Measurements from ENCODE around the gene DSCAML1. TPM values are rescaled to one million over a fixed set of nuclear protein-coding genes. Genes with fewer than 3 reads are reported as not detected.

The DSCAML1 gene
- total RNA-seq, 1 experiment from 2014 or later = not detected

- ATAC-seq = no peak
- ChIA-PET POLR2A (no interaction called here), CTCF (interaction anchor here (1.1 kb wide), 1 partner anchor 57 kb away, joined by 3 read pairs; no protein-coding TSS in a partner anchor)
Measured at GRCh38 chr11:117483372-117483771, 313.6 kb downstream of the DSCAML1 start.

More at GRCh38 chr11:117483372-117483771, 313.6 kb downstream of the DSCAML1 start:
- no peaks in the 10 kb centered on the region for H3K9me3 ChIP-seq (ENCODE audit: control insufficient read depth in 1 of 2, insufficient read depth in 1 of 2, low read depth in 1 of 2, low read length in 2 of 2)
- no peak overlapping the region for H3K9ac ChIP-seq (ENCODE audit: low read length)
- H3K79me2 ChIP-seq (ENCODE audit: insufficient read depth, low read length) = no peaks in the 10 kb centered on the region
- TF ChIP-seq TCF7L2 (IDR thresholded peaks at IDR 0.05; ENCODE audit: borderline replicate concordance, extremely low read depth, insufficient read depth, insufficient read length) (no peak), RAD21 (IDR thresholded peaks at IDR 0.05; ENCODE audit: low read depth) (no peak), EGR1 (IDR thresholded peaks at IDR 0.05; ENCODE audit: low read depth) (no peak), ELF1 (IDR thresholded peaks at IDR 0.05; ENCODE audit: borderline replicate concordance, low read depth) (no peak), REST (IDR thresholded peaks at IDR 0.05; ENCODE audit: low read depth) (no peak), YY1 (IDR thresholded peaks at IDR 0.05; ENCODE audit: extremely low read depth, insufficient replicate concordance, low read depth, low read length) (no peak), EZH2phosphoT487 (IDR thresholded peaks at IDR 0.05; ENCODE audit: borderline replicate concordance) (no peak), CBX3 (IDR thresholded peaks at IDR 0.05; ENCODE audit: low read depth) (no peak), CEBPB (IDR thresholded peaks at IDR 0.05; ENCODE audit: low read depth) (no peak), SIN3A (IDR thresholded peaks at IDR 0.05; ENCODE audit: low read depth) (no peak), FOSL1 (IDR thresholded peaks at IDR 0.05; ENCODE audit: low read depth) (no peak), ZFX (IDR thresholded peaks at IDR 0.05) (no peak), MAX (IDR thresholded peaks at IDR 0.05) (no peak), ZNF274 (IDR thresholded peaks at IDR 0.05; ENCODE audit: low read depth, low read length) (no peak), ZBTB33 (IDR thresholded peaks at IDR 0.05; ENCODE audit: extremely low read depth, insufficient replicate concordance, low read length) (no peak), POLR2AphosphoS5 (IDR thresholded peaks at IDR 0.05; ENCODE audit: low read depth, low read length) (no peak), SP1 (IDR thresholded peaks at IDR 0.05; ENCODE audit: low read depth) (no peak), EZH2 (IDR thresholded peaks at IDR 0.05) (no peak)
- no peaks in the 10 kb centered on the region for H4K20me1 ChIP-seq (ENCODE audit: insufficient read depth)
- H3K27me3 ChIP-seq (ENCODE audit: insufficient read depth, low read length) = 0 out of 2 replicates have a peak, but pooled peaks cover 5% of the 10 kb centered on the region
- H3K4me3 ChIP-seq (replicated peaks in 1 of 2; ENCODE audit: low read depth in 1 of 2, low read length in 2 of 2) = no peak overlapping the region
- H3K36me3 ChIP-seq (ENCODE audit: control insufficient read depth in 1 of 2, insufficient read depth in 2 of 2, low read length in 2 of 2) = no peaks in the 10 kb centered on the region
- H3K4me2 ChIP-seq (ENCODE audit: low read length) = no peak overlapping the region
- no peaks in the 10 kb centered on the region for H3K4me1 ChIP-seq (ENCODE audit: control insufficient read depth in 1 of 2, insufficient read depth in 2 of 2, low read length in 2 of 2)
- BruUV-seq (replicated peaks) = no TSS peak
- intact Hi-C loops (cut with micrococcal nuclease) = no loop called here
- no peak overlapping the region for H3K27ac ChIP-seq (ENCODE audit: low read depth, low read length)
- no peak overlapping the region for H2AFZ ChIP-seq (ENCODE audit: low read depth, low read length, poor library complexity, severe bottlenecking)
- RAD21 ChIA-PET (ENCODE audit: low non-redundant PET in 1 of 2, low total read pairs in 2 of 2, uncharacterized antibody in 2 of 2, unreplicated experiment in 2 of 2) = no interaction called here
- no peaks in the 10 kb centered on the region for H3K9me2 ChIP-seq (ENCODE audit: insufficient read depth)
- no peak for DNase-seq (ENCODE audit: low read depth, low spot score)

Measured in HCT116 (cell line).